GM18951 (cell line): ENCODE measurements around the gene DUSP15.

Source experiments
- POLR2A ChIP-seq: IDR thresholded peaks from 4 replicates; pipeline ENCODE4 v1.6.1; 2011; ENCODE audit warnings: mild to moderate bottlenecking; ENCODE audit not compliant: insufficient read length, insufficient read depth; ENCODE audit errors: extremely low read depth
- in situ Hi-C: fragments of 300-500 bp; cut with MboI; formaldehyde crosslinking; loops from one replicate; pipeline ENCODE4 v1.12.0; 2022; ENCODE audit warnings: low sequenced_read_pairs, mixed read lengths, inconsistent platforms; ENCODE audit not compliant: unreplicated experiment

The DUSP15 gene

DNA sequence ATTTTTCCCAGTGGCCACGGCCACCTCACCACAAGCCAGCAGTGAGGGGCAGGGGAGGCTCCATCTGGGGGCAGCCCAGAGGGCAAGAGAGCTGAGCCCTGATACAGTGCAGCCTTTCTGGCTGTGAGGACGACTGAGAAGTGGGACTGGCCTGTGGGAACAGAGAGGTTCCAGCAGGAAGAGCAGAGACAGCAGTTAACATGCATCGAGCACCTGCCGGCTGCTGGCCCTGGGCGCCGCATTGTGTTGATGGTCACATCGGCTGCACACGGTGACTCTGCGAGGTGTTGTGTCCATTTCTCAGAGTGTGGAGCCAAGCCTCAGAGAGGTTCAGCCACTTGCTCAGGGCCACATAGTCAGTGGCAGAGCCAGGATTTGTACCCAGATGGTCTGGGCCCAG is 34.8 kb downstream of the DUSP15 start:
- in situ Hi-C loops = no loop called here
- TF ChIP-seq POLR2A = no peak

DNA sequence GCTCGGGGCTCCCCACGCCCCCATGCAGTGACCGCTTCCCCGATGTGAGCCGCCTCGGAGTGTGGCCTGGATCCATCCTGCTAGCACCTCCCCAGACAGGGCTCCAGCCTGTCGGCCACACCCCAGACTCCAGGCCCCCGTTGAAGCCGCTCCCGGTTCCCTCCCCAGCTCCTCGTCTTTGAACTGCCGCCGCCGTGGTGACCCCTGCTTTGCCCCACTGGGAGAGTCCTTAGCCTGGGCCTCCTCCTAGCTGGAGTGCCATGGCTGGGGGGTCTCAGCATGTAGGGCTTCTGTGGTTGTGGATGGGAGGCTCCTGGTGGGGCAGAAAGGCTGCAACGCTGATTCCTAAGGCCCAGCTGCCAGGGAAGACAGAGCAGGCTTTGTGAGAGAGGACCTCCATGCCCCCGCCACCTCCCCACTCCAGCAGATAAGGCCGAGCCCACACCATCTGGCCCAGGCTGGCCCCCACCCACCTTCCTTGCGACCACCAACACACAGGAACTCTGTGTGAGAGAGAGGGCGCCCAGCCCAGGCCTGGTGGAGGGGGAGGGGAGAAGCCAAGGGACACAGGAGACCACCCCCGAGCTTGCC is 36.3 kb downstream of the DUSP15 start:
- no peak for TF ChIP-seq POLR2A
- in situ Hi-C loops = no loop called here

DNA sequence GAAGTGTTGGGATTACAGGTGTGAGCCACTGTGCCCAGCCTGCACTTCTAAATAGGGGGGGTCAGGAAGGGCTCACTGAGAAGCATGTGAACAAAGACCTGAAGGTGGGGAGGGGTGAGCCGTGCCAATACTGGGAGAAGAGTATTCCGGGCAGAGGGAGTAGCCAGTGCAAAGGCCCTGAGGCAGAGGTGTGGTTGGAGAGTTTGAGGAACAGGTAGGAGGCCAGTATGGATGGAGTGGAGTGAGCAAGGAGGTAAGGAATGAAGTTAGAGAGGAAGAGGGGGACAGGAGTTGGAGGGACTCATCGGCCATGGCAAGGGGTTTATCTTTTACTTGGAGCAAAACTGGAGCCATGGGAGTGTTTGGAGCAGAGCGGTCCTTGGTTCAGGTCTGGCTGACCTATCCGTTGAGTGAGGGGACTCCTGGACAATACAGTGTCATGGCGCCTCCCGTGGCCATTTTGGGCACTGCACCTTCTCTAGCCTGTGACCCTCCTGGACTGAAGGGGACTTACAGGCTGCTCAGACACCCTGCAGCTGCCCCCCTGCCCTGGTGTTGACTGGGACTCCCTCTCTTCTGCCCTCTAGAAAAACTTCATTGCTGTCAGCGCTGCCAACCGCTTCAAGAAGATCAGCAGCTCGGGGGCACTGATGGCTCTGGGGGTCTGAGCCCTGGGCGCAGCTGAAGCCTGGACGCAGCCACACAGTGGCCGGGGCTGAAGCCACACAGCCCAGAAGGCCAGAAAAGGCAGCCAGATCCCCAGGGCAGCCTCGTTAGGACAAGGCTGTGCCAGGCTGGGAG is 37.0 kb downstream of the DUSP15 start:
- TF ChIP-seq POLR2A = no peak
- in situ Hi-C loops = no loop called here

DNA sequence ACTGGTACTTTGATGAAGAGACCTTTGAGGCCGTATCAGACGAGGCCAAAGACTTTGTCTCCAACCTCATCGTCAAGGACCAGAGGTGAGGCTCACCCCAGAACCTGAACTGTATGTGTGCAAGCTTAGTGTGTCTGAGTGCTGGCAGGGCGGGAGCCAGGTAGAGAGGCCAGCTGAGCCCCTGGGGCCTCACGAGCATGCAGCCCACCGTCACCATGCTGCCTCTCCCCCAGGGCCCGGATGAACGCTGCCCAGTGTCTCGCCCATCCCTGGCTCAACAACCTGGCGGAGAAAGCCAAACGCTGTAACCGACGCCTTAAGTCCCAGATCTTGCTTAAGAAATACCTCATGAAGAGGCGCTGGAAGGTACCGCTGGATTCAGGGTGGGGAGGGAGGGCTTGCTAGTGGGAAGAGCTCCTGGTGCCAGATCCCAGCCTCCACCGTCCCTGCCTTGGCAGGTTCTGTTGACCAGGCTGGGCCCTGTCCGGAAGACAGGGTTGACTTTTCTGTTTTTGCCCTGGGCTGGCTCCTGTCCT is 38.5 kb downstream of the DUSP15 start:
- in situ Hi-C loops = no loop called here
- TF ChIP-seq POLR2A = no peak

DNA sequence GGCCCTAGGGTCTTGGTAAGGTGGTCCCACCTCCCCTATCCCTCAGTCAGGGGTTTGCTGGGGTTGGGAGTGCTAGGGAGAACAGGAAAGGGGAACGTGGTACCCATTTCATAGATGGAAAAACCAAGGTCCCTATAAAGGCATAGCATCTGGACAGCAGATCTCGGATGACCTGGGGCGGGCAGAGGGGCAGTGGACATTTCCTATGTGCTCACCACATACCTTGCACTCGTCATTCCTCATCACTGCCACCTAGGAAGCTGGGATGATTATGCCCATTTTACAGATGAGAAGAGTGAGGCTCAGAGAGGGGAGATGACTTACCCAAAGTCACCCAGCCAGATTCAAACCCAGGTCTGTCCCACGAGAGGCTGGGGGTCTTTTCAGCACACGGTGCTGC is 39.1 kb downstream of the DUSP15 start:
- no peak for TF ChIP-seq POLR2A
- in situ Hi-C loops = no loop called here

DNA sequence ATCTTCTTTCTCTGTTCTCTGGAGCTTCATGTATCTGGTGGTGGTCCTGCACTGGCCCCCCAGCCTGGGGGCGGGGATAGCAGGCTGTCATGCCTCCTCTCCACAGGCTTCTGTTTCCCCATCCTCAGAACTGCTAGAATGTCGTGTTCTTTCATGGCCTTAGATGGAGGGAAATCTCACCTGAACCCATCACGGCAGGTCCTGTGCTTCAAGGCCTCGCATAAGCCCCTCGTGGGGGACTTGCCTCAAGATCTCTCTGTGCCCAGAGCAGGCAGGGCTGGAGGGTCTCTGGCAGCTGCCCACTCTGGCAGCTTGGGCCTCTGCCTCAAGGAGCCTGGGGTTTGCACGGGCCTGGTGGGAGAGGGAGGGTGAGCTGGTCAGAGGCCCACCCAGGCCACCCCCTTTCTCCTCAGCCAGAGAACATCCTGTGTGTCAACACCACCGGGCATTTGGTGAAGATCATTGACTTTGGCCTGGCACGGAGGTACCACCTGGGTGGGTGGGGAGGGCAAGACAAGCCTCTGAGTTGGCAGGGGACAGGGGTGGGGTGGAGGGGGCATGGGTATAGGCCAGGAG is 39.8 kb downstream of the DUSP15 start:
- in situ Hi-C loops = no loop called here
- no peak for TF ChIP-seq POLR2A

DNA sequence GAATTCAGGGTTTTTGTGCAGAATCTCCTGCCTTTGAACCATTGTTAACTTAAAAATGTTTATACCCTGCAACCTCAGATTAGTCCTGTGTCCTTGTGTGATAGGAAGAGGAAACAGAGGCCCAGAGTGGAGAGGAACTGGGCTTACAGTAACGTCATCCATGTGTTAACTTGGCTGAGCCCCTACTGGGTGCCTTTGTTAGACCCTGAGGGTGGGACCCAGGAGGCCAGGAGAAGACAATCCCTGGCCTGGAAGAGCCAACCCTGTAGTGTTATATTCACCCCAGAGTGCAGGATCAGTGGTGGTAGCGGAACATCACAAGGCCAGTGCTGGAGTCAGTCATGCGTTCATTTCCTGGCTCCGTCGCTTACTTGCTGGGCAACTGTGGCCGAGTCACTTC is 40.6 kb downstream of the DUSP15 start:
- TF ChIP-seq POLR2A = no peak
- in situ Hi-C loops = loop anchor here (10.0 kb wide), 1 partner anchor 265 kb away; no protein-coding TSS in a partner anchor

DNA sequence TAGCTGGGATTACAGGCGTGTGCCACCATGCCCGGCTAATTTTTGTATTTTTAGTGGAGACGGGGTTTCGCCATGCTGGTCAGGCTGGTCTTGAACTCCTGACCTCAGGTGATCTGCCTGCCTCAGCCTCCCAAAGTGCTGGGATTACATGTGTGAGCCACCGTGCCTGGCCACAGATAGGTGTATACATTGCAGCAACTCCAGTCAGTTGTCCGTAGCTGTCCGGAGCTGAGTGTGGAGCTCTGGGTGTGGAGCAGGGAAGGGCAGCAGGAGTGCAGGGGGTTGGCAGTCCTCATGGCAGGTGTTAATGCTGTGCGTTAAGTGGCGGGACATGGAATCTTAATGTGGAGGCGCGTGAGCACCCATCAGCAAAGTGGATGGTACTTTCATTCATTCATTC is 42.3 kb downstream of the DUSP15 start:
- in situ Hi-C loops = loop anchor here (10.0 kb wide), 1 partner anchor 267 kb away; no protein-coding TSS in a partner anchor

DNA sequence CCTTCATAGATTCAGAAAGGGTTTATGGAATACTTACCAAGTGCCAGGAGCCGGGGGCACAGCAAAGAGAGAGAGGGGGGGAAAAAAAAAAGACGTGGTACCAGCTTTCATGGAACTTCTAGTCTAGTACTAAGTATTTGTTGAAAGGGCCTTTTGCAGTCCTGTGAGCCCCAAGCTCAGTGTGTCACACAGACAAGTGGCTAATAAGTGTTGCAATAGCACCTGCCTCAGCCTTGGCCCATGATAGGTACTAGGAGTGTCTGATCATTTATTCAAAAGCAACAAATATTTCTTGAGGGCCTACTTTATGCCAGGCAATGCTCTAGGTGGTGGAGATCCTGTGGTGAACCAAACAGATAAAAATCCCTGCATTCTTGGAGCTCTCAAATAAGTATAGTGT is 43.3 kb downstream of the DUSP15 start:
- in situ Hi-C loops = loop anchor here (10.0 kb wide), 1 partner anchor 268 kb away; no protein-coding TSS in a partner anchor
- no peak for TF ChIP-seq POLR2A

DNA sequence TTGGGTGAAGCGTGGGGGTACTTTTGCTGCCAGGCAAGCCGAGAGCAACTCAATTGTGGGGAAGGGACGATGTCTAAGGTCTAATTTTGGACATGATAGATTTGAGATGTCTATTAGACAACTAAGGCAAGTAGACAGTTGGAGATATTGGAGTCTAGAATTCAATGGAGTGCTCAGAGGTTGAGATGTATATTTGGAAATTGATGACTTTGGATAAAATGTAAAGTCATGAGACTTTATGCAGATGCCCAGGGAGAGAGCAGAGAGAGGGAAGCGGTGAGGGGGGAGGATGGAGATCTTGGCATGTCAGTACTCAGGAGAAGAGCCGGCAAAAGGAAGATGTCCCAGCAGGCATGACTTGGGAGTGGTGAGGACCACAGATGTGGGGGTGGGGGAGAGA is 44.3 kb downstream of the DUSP15 start:
- no peak for TF ChIP-seq POLR2A

DNA sequence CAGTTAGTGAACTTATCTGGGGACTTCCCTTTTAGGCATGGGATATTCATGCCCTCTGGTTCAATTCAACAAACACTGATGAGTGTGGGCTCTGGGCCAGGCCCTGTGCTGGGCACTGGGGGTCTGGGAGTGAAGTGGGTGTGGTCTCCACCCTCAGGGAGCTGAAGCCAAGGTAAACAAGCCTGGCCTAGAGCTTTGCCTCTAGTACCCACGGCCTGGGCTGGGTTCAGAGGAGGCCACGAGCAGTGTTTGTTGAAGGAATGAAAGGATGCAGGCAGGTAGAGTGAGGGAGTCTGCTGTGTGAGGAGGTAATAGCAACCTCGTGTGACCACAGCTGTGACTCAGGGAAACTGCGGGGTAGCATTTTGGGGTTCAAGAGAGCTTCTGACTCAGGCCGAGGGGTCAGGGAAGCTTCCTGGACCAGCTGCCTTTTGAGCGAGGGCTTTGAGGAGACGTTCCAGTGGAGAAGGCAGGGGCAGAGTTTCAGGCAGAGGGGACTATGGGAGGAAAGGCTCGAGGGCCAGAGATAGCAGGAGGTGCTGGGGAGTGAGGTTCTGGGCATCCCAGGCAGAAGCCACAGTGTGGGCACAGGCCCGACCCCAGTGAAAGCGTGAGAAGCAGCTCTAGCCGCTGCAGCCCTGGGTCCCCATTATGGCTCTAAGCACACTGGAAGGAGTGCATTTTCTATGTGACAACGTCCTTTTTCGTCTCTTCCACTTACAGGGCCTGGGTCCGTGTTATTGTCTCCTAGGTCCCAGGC is 45.6 kb downstream of the DUSP15 start:
- in situ Hi-C loops = loop anchor here (10.0 kb wide), 1 partner anchor 270 kb away; no protein-coding TSS in a partner anchor

More for the DNA sequence above, 44.3 kb downstream of the DUSP15 start:
- in situ Hi-C loops = loop anchor here (10.0 kb wide), 1 partner anchor 269 kb away; no protein-coding TSS in a partner anchor

DNA sequence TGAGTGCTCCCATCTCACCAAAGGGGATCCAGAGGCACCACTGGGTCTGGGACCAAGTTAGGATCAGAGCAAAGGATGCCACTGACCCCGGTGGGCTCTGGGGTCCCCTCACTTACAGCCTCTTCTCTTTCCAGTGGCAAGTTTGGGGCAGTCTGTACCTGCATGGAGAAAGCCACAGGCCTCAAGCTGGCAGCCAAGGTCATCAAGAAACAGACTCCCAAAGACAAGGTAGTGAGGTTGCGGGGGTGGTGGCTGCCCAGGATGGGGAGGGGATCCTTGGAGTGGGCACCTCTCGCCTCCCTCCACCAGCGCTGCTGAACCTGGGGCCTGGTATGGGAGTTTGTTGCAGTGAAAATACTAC is 46.2 kb downstream of the DUSP15 start:
- in situ Hi-C loops = loop anchor here (10.0 kb wide), 1 partner anchor 271 kb away; no protein-coding TSS in a partner anchor
- TF ChIP-seq POLR2A = no peak

More for the DNA sequence above, 45.6 kb downstream of the DUSP15 start:
- no peak for TF ChIP-seq POLR2A
